SW480 (cell line): ENCODE measurements around the gene NME3.

Experiments
- DNase-seq: peaks from one replicate; pipeline ENCODE4 v3.0.0-alpha.2; 2016; ENCODE audit warnings: low spot score

NME3 gene

DNA sequence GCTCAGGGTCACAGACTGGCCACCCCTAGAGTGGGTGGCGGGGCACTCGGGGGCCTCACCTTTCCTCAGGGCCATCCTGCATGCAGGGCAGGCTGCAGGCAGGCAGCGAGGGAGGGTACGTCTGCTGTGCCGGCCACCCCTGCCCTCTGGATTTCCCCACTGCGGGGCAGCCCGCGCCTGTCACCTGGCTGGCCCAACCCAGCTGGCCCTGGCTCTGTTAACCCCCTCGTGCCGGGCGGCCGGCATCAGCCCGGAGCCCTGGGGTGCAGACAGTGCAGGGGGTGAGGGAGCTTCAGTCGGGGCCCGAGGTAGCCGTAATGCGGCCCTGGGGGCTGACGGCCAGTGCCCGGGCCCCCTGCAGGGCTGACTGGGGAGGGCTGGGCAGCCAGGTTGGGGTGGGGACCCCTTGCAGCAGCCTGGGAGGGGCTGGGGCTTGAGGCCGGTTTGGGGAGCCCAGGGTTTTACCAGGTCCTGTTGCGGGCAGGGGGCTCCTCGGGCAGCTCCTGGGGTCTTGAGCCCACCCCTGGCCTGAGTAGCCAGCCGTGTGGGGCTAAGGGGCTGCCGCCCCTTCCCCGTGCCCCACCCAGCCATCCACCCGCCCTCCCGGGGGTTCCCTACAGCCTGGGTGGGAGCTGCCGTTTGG lies 22.4 kb upstream of the NME3 start, which contains the start of gene IGFALS:
IGFALS (minus strand) TSS at position 128 of the 643 bp plus-strand sequence; CDS start at position 75, 53 bp downstream.
- no peak for DNase-seq

DNA sequence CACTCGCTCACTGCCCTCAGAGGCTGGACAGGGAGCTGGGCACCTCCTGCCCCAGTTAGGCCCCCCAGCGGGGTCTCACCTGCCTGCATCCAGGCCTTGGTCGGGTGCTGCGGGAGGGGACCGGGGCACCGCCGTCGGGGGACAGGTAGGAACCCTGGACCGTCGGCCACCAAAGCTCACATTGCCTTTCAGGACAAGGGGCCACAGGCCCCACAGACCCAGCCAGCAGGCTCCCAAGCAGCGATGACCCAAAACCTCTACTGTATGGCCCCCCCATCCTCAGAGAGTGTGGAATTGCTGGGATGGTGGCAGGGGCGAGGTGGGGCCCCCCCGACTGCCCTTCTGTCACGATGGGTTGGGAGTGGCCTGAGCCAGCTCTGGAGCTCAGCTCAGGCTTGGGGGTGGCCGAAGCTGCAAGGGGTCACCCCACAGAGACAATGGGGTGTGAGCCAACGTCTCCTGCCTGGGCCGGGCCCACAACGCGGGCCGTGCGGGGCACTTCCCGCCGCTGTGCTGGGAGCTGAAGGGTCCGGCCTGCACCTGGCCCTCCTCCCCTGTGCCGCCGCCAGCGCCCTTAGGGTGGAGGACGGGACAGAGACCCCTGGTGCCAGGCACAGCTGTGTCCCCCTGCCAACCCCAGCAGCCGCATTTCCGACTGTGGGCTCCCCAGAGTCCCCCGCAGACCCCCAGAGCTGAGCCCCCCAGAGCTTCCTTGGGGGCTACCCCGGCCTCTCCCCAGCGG lies 21.7 kb upstream of the NME3 start:
- DNase-seq, result no peak

DNA sequence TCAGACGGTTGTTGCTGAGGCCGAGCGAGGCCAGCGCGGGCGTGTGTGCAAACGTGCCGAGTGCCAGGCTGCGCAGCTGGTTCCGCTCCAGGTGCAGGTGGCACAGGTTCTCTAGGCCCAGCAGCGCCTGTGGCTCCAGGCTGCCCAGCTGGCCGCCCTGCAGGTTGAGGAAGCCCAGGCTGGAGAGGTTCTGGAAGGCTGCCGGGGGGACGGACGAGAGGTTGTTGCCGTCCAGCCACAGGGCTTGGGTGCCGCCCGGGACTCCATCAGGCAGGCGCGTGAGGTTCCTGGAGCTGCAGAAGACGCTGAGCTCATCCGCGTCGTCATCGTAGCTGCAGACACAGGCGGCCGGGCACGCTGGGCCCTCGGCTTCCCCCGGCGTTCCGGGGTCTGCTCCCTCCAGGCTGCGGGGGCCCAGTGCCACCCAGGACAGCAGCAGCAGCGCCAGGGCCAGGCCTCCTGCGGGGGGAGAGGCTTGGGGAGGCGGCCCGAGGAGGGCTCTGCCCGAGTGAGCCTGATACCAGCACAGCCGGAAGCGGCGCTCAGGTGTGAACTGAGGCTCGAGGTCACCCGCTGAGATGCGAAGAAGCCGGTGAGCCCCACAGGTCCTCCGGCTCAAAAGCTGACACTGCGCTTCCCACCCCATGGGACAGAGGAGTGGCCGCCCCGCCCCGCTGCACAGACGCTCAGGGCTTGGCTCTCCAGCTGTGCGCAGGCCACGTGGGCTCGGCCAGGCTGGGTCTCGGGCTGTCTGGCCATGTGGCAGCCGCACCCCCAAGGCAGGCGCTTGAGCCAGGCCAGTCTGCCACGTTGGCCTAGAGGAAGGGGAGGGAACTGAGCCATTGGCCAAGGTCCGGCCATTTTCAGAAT lies 20.8 kb upstream of the NME3 start:
- DNase-seq, result no peak

DNA sequence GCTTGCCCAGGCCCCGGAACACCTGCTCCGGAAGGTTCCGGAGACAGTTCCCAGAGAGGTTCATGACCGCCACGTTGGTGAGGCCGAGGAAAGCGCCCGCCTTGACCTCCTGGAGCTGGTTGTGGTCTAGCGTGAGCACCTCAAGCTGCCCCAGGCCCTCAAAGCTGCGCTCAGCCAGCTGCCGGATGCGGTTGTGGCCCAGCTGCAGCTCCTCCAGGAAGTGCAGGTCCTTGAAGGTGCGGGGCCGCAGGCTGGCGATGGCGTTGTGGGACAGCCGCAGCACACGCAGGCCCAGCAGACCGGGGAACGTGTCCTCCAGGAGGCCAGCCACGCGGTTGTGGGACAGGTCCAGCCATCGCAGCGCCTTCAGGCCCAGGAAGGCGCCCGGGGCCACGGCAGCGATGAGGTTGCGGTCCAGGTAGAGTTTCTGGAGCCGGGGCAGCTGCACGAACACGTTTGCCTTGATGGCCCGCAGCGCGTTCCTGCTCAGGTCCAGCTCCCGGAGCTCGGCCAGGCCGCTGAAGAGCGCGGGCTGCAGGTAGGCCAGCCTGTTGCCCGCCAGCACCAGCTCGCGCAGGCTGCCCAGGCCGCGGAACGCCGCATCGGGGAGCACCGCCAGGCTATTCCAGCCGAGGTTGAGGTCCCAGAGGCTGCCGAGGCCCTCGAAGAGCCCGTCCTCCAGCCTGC lies 20.1 kb upstream of the NME3 start:
- no peak for DNase-seq

DNA sequence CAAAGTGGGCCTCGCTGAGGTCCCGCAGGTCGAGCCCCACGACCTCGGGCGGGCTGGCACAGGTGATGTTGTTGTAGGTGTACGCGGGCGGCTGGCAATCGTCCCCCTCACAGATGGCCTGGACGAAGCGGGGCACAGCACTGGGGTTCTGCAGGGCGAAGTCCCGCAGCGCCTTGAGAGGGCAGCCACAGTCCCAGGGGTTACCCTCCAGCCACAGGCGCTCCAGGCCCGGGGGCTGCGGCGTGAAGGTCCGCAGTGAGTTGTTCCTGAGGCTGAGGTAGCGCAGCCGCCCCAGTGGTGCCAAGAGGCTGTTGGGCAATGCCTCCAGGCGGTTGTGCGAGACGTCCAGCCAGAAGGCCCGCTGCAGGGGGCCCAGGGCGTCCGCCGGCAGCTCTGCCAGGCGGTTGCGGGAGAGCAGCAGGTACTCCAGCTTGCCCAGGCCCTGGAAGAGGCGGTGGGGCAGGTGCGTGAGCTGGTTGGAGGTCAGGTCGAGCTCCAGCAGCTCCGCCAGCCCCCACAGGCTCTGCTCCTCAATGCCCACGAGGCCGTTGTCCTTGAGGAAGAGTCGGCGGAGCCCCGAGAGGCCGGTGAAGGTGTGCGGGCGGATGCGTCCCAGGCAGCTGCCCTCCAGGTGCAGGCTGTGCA lies 19.4 kb upstream of the NME3 start:
- DNase-seq, result no peak

DNA sequence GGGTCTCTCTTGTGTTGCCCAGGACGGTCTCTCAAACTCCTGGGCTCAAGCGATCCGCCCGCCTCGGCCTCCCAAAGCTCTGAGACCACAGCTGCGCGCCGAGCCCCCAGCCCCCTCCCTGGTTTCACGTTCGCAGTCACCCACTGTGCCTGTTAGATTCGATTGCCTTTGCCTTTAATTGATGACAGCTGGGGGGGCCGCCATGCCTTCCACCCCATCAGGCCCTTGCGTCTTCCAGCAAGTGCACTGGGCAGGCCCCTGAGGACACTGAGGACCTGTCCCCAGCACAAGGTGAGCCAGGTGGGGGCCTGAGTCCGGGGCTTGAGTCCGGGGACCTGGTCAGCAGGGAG lies 18.9 kb upstream of the NME3 start:
- no peak for DNase-seq

DNA sequence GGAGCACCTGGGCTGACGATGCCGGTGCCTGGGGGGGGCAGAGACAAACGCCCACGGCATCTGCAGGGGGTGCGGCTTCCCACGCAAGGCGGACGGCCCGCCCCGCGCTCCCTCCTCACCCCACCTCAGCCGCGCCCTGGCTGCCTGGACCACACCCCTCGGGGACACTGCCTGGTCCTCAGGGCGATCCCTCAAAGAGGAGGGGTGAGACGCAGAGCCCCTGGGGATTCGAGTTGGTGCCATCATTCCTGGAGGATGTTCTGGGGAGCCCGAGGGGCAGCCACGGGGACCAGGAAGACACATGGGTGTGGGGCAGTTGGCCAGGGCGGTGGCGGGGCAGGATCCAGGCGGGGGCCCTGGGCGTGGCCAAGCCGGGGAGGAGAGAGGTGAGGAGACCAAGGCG lies 18.3 kb upstream of the NME3 start:
- DNase-seq, result no peak

DNA sequence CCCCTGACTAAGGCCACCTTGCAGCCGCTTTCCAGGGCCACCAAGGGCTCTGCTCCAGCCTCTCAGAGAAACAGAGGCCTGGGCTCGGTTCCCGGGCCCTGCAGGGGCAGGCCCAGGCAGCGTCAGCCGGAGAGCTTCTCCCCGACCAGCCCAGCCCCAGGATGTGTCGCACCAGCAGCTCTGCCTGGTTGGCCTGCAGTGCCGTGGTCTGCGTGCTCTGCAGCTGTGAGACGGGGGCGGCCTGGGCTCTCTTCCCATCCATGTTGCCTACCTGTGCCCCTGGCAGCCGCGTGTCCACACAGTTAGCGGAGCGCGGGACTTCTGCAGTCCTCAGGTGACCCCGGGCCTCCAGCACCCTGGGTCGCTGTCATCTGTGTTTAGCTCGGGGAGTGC lies 17.4 kb upstream of the NME3 start:
- no peak for DNase-seq

DNA sequence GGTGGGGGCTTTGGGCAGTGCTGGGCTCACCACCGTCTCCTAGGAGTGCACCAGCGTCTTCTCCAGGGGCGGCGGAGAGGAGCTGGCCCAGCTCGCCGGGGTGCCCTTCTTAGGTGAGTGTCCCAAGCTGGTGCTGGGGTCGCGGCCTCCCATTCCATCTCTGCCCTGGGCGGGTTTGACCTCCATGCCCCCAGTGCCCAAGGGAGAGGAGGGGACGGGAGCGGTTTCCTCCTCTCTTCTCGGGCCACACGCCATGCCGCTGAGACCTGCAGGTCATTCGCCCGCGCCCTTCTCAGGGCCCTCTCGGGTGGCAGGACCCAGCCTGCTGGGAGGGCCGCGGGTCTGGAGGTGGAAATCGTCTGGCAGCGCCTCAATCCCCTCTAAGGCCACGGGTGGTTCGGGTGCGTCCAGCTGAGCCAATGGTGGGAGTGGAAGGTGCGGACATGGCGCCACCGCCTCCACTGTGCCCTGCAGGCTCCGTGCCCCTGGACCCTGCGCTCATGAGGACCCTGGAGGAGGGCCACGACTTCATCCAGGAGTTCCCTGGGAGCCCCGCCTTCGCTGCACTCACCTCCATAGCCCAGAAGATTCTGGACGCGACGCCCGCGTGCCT lies 16.9 kb upstream of the NME3 start:
- no peak for DNase-seq

DNA sequence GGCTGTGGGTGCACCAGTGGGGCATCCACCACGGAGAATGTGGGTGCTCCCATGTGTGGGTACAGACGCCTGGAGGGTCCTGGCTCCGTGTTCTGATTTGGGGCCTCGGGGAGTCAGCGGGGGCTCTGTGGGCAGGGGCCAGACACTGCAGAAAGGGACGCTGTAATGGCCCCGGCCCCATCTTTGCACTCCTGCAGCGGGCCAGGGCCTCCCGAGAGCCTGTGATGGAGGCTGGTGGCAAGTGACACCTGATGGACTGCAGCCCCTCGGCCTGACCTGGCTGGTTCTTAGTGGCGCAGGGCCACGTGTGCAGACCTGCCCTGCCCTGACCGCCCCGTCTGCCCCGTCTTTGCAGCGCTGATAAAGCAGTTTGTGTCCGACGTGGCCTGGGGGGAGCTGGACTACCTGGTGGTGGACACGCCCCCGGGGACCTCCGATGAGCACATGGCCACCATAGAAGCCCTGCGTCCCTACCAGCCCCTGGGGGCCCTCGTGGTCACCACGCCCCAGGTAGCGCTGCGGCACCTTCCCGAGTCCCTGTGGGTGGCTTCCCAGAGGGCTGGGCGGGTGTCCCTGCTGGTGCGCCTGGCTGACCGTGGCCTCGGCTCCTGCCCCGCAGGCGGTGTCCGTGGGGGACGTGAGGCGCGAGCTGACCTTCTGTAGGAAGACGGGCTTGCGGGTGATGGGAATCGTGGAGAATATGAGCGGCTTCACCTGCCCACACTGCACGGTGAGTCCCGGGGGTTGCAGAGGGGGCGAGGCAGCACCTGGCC lies 16.2 kb upstream of the NME3 start:
- DNase-seq, result no peak

DNA sequence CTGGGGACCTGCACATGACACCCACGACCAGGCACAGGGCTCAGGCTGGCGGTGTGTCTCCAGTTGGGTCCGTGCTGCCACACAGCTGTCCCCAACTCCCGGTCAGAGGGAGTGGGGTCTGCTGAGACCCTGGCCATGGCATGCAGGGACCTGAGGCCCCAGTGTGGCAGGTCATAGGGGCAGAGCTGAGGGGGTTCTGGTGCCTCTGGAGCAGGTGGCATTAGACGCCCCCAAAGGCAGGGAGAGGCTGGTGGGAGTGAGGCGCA lies 15.6 kb upstream of the NME3 start:
- DNase-seq, result no peak

DNA sequence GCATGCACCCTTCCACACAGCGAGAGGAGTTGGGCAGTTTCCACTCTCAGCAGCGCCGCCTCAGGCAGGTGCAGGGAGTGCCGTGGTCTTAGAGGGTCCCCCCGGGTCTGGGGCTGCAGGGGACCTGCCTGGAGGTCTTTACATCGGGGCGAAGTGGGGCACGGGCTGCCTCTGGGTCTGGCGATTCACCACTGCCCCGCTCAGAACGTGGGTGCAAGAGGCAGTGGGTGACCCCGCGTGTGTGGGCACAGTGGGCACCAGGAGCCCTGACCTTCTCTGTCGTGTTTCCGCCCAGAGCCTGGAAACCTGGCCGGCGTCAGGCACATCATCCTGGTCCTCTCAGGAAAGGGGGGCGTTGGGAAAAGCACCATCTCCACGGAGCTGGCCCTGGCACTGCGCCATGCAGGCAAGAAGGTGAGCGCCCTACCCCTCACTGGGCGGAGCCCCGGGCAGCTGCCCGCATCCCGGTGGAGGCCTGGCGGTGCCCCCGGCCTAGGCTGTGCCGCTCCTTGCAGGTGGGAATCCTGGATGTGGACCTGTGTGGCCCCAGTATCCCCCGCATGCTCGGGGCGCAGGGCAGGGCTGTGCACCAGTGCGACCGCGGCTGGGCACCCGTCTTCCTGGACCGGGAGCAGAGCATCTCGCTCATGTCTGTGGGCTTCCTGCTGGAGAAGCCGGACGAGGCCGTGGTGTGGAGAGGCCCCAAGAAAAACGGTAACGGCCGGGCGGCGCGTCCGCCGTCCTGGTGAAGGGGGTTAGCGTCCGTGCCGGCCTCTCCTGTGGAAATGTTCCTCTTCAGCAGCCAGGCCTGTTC lies 15.1 kb upstream of the NME3 start:
- no peak for DNase-seq

DNA sequence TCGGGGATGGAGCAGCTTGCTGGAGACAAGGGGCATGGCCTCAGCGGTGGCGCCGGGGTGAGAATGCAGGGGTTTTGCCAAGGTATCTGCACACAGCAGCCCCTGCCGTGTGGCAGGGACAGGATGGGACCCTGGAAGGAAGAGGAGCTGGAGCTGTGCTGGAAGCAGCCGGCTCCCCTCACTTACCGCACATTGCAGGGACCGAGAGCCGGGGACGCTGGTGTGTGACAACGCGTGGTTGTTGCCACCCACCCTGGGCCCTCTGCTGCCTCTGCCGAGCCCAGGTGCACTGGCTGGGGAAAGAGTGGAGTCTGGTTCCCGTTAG lies 14.5 kb upstream of the NME3 start:
- no peak for DNase-seq

DNA sequence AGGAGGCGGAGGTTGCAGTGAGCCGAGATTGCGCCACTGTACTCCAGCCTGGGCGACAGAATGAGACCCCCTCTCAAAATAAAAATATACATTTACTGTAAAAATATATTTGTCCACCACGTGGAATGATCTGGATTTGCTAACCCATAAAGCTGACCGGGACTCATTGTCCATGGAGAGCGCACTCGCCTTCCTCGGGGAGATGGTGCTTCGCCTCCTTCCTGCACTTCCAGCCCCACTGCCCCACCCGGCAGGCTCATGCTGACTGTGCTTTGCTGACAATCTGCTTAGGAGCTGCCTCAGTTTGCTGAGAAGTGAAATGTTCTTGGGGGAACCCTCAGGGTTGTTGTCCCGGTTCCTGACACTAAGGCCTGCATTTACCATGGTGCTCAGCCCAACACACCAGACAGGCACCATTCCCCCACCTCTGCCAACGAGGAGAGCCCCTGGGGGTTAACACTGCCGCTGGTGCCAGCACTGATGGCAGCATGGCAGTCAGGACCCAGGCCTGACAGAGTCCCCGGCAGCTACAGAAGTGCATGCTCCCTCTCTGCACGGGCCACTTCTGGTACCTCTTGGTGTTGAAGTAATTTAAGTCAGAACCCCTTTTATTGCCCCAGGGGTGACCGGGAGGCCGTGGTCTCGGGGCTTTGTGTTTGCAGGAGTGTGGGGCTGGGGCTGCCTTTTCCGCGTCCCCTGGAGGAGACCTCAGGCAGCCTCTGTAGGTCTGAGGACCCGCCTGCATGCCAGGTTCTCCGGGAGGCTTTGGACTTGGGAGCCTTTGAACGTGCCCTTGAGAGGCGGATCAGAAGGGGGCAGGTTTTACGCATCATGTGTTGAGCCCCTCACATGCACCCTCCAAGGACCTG lies 13.9 kb upstream of the NME3 start:
- no peak for DNase-seq

DNA sequence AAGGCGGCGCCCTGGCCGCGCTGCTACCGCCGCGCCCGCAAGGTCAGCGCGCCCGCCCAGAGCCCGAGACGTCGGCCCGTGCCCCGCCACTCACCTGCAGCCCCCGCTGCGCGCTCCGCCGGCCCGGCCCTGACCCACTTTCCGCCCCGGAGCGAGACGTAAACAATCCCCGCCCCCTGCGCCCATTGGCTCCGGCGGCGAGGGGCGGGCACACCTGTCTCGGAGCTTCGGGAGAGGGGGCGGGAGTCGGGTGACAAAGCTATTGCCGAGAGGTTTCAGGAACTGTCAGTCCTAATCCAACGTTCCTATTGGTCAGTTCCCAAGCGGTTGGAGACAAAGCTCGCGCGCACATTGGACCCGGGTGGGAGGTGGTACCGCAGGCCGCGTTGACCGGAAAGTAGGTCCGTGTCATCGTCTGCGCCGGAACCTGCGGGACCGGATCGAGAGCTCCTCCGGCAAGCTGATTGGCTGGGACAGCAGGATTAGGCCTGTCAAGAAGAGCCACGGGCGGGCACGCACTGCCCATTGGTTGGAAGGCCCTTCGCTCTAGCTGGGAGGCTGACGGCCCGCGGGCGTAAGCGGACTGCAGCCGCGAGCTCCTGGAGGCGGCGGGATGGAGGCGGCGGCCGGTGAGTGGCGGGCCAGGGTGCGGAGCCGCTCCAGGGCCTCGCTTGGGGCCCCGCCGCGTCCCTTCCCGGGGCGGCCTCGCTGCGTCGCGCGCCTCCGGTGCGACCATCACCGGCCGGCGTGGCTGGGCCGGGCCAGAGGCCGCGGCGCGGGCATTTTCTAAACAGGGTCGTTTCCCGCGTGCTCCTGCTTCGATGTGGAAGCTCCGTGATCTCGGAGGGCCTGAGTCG lies 11.3 kb upstream of the NME3 start, which contains the start of the genes NUBP2 and SPSB3:
NUBP2 (plus strand) TSS at position 553 of the 857 bp plus-strand sequence; CDS start at position 614, 61 bp downstream.
SPSB3 (minus strand) TSS at position 164 of the 857 bp plus-strand sequence. CDS start 1,088 bp downstream, outside the sequence.
- peak; percentile 99 for DNase-seq

DNA sequence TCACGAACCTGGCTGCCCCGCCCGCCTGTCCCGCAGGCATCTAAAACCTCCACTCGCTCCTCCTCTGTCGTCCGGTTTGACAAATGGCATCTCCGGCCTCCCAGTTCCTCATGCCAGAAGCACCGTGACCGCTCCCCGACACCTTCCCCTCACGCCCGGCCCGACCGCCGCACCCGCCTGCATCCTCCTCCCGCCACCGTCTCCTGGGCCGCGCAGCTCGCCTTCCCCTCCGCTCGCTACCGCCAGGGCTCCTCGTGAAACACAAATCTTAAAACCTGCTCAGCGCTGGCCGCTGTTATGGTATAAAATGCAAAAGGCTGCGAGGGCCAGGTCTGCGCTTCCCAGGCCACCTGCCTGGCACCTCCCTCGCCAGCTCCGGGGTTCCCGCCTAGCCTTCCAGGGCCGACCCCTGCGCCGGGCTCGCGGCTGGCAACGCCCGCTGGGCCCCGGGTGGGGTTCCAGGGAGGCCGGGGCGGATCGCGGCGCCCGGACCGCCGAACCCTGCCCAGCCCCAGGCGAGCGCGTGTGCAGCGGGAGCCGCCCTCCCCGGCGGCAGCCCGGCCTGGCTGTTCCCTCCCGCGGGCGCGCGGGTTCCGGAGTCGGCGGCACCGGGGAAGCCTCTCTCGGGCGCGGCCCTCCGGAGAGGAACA lies 10.5 kb upstream of the NME3 start:
- DNase-seq, result peak; percentile 54

DNA sequence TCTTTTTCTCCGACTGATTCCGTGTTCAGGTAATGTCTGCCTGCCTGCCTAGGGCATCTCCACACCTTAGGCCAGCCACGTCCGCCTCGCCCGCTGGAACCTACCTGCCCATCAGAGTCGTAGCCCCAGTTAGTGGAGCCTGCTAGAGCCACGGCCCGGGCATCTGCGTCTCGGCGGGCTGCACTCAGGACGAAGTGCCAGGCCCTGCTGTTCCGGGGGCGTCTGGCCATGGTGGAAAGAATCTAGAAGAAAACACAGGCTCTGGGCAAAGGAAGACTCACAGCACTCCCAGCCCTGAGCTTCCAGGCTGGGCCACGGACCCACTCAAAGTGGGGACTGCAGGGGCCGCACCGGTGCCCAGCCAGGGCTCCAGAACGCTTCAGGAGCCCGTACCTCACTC lies 9.9 kb upstream of the NME3 start:
- DNase-seq, result no peak
